Right lobe of liver (tissue), 4 donors: ENCODE data around the gene LZTR1.

Source experiments
- POLR2A ChIP-seq: fragments of 450-650 bp; IDR thresholded peaks from one replicate; pipeline ENCODE4 v1.6.1; 2017; ENCODE audit warnings: antibody characterized with exemption, mild to moderate bottlenecking
- TF ChIP-seq, protein P1 (sequence below), 4 donors: fragments of 200-600 bp in 3 of 4; fragments of 450-650 bp in 1 of 4; IDR thresholded peaks; one replicate each; pipeline versions ENCODE4 v1.5.1 to v1.8.0; 2016 to 2022; ENCODE audit warnings: antibody characterized with exemption in 4 of 4, mild to moderate bottlenecking in 2 of 4
- donor health status: DM: no; HTN: no; CAD: no.
- donor health status: DM: no; HTN: no; CAD: no.
- donor health status: DM: no; HTN: yes; CAD: no.

DNA sequence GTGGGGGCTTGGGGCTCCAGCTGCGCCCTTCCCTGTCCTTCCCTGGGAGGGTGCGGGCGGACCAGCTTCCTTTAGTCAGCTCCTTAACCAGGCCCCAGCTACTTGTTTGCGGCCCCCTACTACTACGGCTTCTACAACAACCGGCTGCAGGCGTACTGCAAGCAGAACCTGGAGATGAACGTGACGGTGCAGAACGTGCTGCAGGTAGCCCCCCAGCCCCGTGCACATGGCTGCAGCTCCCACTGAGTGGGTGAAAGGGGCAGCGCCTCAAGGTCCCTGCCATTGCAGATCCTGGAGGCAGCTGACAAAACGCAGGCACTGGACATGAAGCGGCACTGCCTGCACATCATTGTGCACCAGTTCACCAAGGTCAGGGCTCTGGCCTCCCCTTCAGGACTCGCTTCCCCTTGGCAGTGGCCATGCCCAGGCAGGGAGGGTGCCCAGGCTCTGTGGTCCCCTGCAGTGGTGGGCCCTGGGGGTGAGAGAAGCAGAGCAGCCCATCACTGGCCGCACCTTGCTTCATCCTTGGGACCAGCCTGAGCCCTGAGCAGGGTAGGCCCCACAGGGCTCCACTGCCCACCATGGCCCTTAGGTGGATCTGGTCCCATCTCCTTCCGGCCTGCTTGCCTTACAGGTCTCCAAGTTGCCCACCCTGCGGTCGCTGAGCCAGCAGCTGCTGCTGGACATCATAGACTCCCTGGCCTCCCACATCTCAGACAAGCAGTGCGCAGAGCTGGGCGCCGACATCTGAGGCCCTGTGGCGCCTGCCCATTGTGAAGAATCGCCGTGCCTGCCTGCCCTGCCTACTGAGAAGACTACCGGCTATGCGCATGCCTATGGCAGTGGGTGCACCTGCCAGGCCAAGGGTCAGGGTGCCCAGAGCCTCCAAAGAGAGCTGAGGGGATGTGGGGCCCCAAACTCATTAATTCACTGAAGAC lies 14.8 kb downstream of the LZTR1 start:
- TF ChIP-seq, protein P1, sequence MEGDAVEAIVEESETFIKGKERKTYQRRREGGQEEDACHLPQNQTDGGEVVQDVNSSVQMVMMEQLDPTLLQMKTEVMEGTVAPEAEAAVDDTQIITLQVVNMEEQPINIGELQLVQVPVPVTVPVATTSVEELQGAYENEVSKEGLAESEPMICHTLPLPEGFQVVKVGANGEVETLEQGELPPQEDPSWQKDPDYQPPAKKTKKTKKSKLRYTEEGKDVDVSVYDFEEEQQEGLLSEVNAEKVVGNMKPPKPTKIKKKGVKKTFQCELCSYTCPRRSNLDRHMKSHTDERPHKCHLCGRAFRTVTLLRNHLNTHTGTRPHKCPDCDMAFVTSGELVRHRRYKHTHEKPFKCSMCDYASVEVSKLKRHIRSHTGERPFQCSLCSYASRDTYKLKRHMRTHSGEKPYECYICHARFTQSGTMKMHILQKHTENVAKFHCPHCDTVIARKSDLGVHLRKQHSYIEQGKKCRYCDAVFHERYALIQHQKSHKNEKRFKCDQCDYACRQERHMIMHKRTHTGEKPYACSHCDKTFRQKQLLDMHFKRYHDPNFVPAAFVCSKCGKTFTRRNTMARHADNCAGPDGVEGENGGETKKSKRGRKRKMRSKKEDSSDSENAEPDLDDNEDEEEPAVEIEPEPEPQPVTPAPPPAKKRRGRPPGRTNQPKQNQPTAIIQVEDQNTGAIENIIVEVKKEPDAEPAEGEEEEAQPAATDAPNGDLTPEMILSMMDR (IDR thresholded peaks at IDR 0.05): no peak
- no peak for TF ChIP-seq POLR2A
